HFFc6 (cell line): ENCODE results near the gene CCDC60. TPM values are rescaled to one million over a fixed set of nuclear protein-coding genes. Genes with fewer than 3 reads are reported as not detected.

ENCODE experiments used
- DNase-seq: peaks from one replicate; pipeline ENCODE4 v3.0.0-alpha.2; 2018
- H3K27ac Mint-ChIP-seq: 2 replicates; pipeline ENCODE4 v1.8.0; 2020; ENCODE audit warnings: mild to moderate bottlenecking, mixed read lengths
- H3K27me3 Mint-ChIP-seq: 2 replicates; pipeline ENCODE4 v1.8.0; 2021; ENCODE audit warnings: mild to moderate bottlenecking, moderate library complexity, mixed read lengths; ENCODE audit not compliant: insufficient read depth
- H3K36me3 Mint-ChIP-seq: 2 replicates; pipeline ENCODE4 v1.8.0; 2021; ENCODE audit warnings: low read depth, mixed read lengths
- H3K4me1 Mint-ChIP-seq: 2 replicates; pipeline ENCODE4 v1.8.0; 2020; ENCODE audit warnings: low read depth, mixed read lengths
- H3K4me3 Mint-ChIP-seq: 2 replicates; pipeline ENCODE4 v1.8.0; 2020; ENCODE audit warnings: mild to moderate bottlenecking, moderate library complexity, mixed read lengths
- H3K9me3 Mint-ChIP-seq: 2 replicates; pipeline ENCODE4 v1.8.0; 2020; ENCODE audit warnings: mild to moderate bottlenecking, mixed read lengths
- total RNA-seq, 6 experiments: library from RNA; stranded (reverse); fragmentation: NEBNext Ultra II Directional; extraction: Animal tissue kit (Norgen Biotek cat#: 25700); gene quantifications; 2 replicates in 1 of 6; 3 replicates in 5 of 6; pipeline ENCODE4 v1.2.3, GENCODE V29; 2021
- TF ChIP-seq, protein P1 (sequence below): fragments of 200-600 bp; sonication (generic); IDR thresholded peaks from 2 replicates; pipeline ENCODE4 v1.5.0; 2021; ENCODE audit warnings: antibody characterized with exemption, mild to moderate bottlenecking

Gene CCDC60
- total RNA-seq, 6 experiments from 2014 or later = not detected

DNA sequence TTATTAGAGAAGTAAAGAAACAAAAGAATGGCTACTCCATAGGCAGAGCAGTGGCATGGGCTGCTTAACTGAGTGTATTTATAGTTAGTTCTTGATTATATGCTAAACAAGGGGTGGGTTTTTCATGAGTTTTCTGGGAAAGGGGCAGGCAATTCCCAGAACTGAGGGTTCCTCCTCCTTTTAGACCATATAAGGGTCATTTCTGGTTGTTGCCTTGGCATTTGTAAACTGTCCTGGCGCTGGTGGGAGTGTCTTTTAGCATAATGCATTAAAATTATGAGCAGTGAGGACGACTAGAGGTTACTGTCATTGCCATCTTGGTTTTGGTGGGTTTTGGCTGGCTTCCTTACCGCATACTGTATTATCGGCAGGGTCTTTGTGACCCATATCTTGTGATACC is 40.1 kb downstream of the CCDC60 start:
- TF ChIP-seq, protein P1, sequence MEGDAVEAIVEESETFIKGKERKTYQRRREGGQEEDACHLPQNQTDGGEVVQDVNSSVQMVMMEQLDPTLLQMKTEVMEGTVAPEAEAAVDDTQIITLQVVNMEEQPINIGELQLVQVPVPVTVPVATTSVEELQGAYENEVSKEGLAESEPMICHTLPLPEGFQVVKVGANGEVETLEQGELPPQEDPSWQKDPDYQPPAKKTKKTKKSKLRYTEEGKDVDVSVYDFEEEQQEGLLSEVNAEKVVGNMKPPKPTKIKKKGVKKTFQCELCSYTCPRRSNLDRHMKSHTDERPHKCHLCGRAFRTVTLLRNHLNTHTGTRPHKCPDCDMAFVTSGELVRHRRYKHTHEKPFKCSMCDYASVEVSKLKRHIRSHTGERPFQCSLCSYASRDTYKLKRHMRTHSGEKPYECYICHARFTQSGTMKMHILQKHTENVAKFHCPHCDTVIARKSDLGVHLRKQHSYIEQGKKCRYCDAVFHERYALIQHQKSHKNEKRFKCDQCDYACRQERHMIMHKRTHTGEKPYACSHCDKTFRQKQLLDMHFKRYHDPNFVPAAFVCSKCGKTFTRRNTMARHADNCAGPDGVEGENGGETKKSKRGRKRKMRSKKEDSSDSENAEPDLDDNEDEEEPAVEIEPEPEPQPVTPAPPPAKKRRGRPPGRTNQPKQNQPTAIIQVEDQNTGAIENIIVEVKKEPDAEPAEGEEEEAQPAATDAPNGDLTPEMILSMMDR = no peak
- Mint-ChIP-seq H3K27ac (no peak overlapping the region), H3K36me3 (no peaks in the 10 kb centered on the region), H3K4me3 (no peak overlapping the region), H3K27me3 (no peaks in the 10 kb centered on the region), H3K4me1 (no peaks in the 10 kb centered on the region), H3K9me3 (peaks cover 29% of the 10 kb centered on the region)
- no peak for DNase-seq

DNA sequence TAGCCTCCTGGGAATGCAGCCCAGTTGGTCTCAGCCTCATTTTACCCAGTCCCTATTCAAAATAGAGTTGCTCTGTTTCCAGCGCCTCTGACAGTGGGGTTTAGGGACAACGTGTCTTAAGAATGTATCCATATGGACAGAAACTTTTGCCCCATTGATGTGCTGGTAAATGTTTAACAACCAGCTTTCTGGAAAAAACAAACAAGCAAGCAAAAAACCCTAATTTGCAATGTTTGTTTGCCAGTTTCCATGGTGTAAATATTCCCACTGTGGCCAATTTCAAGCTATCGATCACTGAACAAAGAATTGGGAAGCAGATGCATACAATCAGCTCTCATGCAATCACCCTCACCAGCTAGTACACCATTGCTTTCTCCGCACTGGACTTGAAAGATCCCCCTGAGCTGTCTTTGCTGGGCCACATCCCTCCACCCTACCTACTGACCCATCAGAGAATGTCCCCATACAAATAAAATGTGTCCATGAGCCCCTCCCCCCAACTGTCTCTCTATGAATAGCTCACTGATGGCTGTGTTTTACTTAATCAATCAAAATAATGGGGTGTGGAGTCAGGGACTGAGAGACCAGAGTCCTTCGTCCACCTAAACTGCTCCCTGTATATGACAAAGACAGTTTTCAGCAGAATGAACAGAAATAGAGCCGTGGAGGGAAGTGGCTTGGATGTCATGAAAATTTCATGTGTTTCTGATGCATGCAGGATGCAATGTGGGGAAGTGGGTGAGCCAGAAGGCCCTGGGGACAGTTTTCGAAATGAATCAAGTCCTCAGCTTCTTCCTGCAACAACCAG is 40.8 kb downstream of the CCDC60 start:
- no peak overlapping the region for H3K4me3 Mint-ChIP-seq
- no peaks in the 10 kb centered on the region for H3K27me3 Mint-ChIP-seq
- H3K9me3 Mint-ChIP-seq = peaks cover 32% of the 10 kb centered on the region
- no peak overlapping the region for H3K27ac Mint-ChIP-seq
- H3K4me1 Mint-ChIP-seq = no peaks in the 10 kb centered on the region
- DNase-seq = no peak
- TF ChIP-seq, protein P1 = no peak
- H3K36me3 Mint-ChIP-seq = no peaks in the 10 kb centered on the region

- DNase-seq = no peak
- Mint-ChIP-seq H3K4me3 (no peak overlapping the region), H3K36me3 (no peaks in the 10 kb centered on the region), H3K9me3 (peaks cover 30% of the 10 kb centered on the region), H3K4me1 (no peaks in the 10 kb centered on the region), H3K27ac (no peak overlapping the region), H3K27me3 (no peaks in the 10 kb centered on the region)
- TF ChIP-seq, protein P1 = no peak
These were observed 41.3 kb downstream of the CCDC60 start for GRCh38 chr12:119375883-119376190.

- no peaks in the 10 kb centered on the region for H3K4me1 Mint-ChIP-seq
- no peaks in the 10 kb centered on the region for H3K27me3 Mint-ChIP-seq
- no peak for DNase-seq
- no peak overlapping the region for H3K4me3 Mint-ChIP-seq
- H3K27ac Mint-ChIP-seq = no peak overlapping the region
- H3K9me3 Mint-ChIP-seq = peaks cover 37% of the 10 kb centered on the region
- TF ChIP-seq, protein P1 = no peak
- H3K36me3 Mint-ChIP-seq = no peaks in the 10 kb centered on the region; the same call in 1 of the 2 replicates
These were observed 44.4 kb downstream of the CCDC60 start for GRCh38 chr12:119378903-119379302.

GRCh38 chr12:119381471-119382235 is 47.1 kb downstream of the CCDC60 start:
- H3K9me3 Mint-ChIP-seq = peaks cover 47% of the 10 kb centered on the region
- no peak overlapping the region for H3K27ac Mint-ChIP-seq
- no peak overlapping the region for H3K4me3 Mint-ChIP-seq
- no peaks in the 10 kb centered on the region; the same call in 1 of the 2 replicates for H3K36me3 Mint-ChIP-seq
- H3K4me1 Mint-ChIP-seq = no peaks in the 10 kb centered on the region
- no peaks in the 10 kb centered on the region; the same call in 1 of the 2 replicates for H3K27me3 Mint-ChIP-seq
- no peak for DNase-seq
- TF ChIP-seq, protein P1 = no peak
